HG03571 (cell line): ENCODE measurements around the gene PEAK1.

ENCODE experiments used
- ATAC-seq: cut with Tn5 transposase; IDR thresholded peaks from one replicate; pipeline ENCODE4 v1.9.1; 2021; ENCODE audit not compliant: unreplicated experiment

PEAK1 gene

GRCh38 chr15:77419836-77420609, at the start of gene PEAK1:
Gene PEAK1 (minus strand): TSS chr15:77420104. CDS start chr15:77181926, 238,178 bp downstream.
- peak; percentile 90 for ATAC-seq

GRCh38 chr15:77468896-77469295, 49.0 kb upstream of the PEAK1 start:
- ATAC-seq: no peak

- no peak for ATAC-seq
Measured at GRCh38 chr15:77466521-77466920, 46.6 kb upstream of the PEAK1 start.

GRCh38 chr15:77464129-77464865, 44.4 kb upstream of the PEAK1 start:
- no peak for ATAC-seq

GRCh38 chr15:77461486-77461885, 41.6 kb upstream of the PEAK1 start:
- ATAC-seq: no peak

- ATAC-seq: no peak
Measured at GRCh38 chr15:77459031-77459430, 39.1 kb upstream of the PEAK1 start.

- ATAC-seq: no peak
Measured at GRCh38 chr15:77457905-77458265, 38.0 kb upstream of the PEAK1 start.

GRCh38 chr15:77457191-77457904, 37.4 kb upstream of the PEAK1 start:
- no peak for ATAC-seq

- ATAC-seq: no peak
Measured at GRCh38 chr15:77456746-77457145, 36.8 kb upstream of the PEAK1 start.

GRCh38 chr15:77455696-77456321, 35.9 kb upstream of the PEAK1 start:
- ATAC-seq: no peak

GRCh38 chr15:77454951-77455350, 35.0 kb upstream of the PEAK1 start:
- ATAC-seq: no peak

GRCh38 chr15:77454265-77454664, 34.4 kb upstream of the PEAK1 start:
- no peak for ATAC-seq

- no peak for ATAC-seq
Measured at GRCh38 chr15:77446840-77447390, 27.0 kb upstream of the PEAK1 start.

- peak; percentile 78 for ATAC-seq
Measured at GRCh38 chr15:77440378-77440999, 20.6 kb upstream of the PEAK1 start.

- ATAC-seq: no peak
Measured at GRCh38 chr15:77437264-77437663, 17.4 kb upstream of the PEAK1 start.

GRCh38 chr15:77436822-77437221, 16.9 kb upstream of the PEAK1 start:
- no peak for ATAC-seq

- ATAC-seq: no peak
Measured at GRCh38 chr15:77430652-77431051, 10.7 kb upstream of the PEAK1 start.

GRCh38 chr15:77430213-77430612, 10.3 kb upstream of the PEAK1 start:
- no peak for ATAC-seq

- ATAC-seq: no peak
Measured at GRCh38 chr15:77426871-77427270, 7.0 kb upstream of the PEAK1 start.

GRCh38 chr15:77426377-77426776, 6.5 kb upstream of the PEAK1 start:
- ATAC-seq: no peak

- no peak for ATAC-seq
Measured at GRCh38 chr15:77425104-77425503, 5.2 kb upstream of the PEAK1 start.
